HG03521 (cell line): ENCODE results near the gene MXRA8.
"Not testable (repeated sequence)": the region's sequence is repeated elsewhere in the genome, so short reads cannot be mapped to it uniquely, and the experiment has no call there.

Experiments used
- ATAC-seq: cut with Tn5 transposase; IDR thresholded peaks from one replicate; pipeline ENCODE4 v1.9.1; 2021; ENCODE audit warnings: mild to moderate bottlenecking, moderate library complexity; ENCODE audit not compliant: unreplicated experiment

MXRA8 gene

DNA sequence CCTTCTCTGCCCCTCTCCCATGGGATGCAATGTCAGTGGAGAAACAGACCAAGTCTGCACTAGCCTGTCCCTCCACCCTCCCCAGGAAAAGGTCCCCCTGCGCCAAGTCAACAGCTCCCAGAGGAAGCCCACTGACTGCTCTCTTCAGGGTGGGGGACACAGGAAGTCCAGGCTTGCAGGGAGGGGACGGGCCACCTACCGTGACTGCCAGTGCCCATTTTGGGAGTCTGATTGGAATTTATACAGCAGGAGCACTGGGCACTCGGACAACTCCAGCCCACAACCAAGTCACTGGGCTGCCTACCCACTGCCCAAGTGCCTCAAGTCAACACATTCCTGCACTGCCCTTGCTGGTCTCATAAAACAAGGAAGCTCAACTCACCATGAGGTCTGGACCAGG, 34.7 kb upstream of the MXRA8 start:
- no peak for ATAC-seq

DNA sequence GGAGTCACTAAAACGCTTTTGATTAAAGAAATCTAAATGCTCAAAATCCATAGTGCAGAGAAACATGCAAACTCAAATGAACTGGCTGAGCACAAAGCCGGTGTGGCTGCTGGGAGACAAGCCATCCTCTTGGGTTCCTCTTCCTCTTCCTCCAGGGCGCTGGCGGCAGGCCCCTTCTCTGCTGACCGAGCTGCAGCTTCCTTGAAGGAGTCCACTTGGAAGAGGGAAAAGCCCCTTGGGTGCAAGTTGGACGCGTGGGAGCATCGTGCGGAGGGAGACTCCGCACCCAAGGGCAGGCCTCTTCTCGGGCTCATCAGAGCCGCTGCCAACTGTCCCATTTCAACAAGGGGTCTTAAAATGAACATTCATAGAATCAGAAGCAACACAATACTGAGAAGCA, 32.9 kb upstream of the MXRA8 start:
- ATAC-seq, result no peak

DNA sequence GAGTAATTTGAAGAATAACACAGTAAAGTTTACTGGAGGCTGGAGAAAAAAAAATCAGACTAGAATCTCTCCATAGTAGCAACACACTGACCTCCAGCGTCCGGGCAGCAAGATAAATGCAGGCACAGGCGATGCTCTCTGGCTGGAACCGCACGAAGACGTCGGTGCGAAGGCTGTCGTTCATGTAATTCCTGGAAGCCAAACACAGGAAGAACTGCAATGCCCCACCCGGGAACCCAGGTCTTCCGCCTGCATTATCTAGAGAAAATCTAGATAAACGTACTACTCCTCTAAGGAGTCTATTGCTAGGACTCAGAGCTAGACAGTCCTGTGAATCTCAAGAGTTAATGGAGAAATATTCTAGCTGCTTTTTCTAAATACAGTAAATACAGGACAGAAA, 32.3 kb upstream of the MXRA8 start:
- ATAC-seq, result no peak

DNA sequence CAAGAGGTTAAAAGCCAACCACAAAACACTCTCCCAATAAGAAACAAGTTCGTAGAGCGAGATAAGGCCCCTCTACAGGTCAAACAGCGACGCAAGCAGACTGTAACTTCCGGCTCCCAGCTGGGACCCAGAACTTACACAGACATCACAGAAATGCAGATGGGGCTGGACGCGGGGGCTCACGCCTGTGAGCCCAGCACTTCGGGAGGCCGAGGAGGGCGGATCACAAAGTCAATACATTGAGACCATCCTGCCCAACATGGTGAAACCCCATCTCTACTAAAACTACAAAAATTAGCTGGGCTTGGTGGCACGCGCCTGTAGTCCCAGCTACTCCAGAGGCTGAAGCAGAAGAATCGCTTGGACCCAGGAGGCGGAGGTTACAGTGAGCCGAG, 29.7 kb upstream of the MXRA8 start:
- no peak for ATAC-seq

DNA sequence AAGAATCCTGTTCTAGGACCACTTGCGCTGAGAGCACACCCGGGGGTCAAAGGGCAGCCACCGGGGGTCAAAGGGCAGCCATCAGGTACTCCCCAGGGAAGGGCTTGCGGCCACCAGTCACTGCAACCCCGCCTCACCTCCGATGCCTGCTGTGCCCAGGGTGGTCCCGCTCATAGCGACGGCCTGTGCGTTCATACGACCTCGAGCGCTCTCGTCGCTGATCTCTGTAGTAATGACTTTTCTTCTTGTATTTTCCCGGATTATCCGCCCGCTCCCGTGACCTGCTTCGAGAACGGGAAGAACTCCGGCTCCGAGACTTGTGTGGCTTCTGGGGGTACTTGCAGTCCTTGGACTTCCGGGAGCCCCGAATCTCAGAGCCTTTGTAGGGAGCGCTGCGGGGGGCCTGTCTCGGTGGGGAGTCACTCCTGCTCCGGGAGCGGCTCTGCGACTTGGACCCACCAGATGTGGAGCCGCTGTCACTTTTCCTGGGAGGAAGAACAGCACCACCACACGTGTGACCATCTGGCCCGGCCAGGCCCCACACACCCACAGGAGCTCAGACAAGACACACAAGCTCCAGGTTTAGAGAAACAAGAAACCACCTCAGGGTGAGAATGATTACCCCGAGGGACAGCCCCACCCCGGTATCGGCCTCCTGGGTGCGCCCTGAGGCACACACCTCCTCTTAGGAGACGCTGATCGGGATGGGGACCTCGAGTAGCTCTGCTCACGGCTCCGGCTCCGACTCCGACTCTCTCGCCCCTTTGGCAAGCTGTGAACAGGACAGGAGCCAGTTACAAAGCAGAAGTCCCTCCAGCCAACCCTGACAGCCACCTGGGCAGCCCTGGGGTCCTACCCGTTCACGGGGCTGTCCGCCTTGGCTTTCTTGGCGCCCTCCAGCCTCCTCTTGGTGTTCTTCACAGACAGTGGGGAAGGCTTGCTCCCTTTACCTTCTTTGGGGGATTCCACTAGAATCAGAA, 29.0 kb upstream of the MXRA8 start:
- ATAC-seq, result no peak

DNA sequence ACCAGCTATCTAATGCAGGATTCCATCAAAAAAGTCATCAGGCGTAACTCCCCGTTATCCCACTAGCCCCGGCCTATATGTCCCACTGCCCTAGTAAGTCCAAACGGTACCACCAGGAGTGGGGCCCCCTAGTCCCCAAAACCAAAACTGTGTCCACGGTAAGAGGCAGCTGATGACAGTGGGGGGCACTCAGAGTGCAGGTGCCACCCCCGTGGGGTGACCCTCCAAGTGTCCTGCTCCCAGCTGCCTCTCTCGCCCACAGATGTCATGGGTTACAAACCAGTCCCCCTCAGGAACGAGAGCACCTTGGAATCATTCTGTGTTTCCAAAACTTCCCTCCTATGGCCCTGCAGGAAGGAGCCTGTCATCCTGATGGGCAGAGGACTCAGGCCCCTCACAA, 27.6 kb upstream of the MXRA8 start:
- no peak for ATAC-seq

DNA sequence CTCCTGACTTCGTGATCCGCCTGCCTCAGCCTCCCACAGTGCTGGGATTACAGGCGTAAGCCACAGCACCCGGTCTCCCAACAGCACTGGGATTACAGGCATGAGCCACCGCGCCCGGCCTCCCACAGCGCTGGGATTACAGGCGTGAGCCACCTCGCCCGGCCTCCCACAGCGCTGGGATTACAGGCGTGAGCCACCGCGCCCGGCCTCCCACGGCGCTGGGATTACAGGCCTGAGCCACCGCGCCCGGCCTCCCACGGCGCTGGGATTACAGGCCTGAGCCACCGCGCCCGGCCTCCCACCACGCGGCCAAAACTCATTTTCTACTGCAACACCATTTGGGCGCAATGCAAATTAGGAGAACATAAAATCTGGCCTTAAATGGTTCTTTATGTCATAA, 27.0 kb upstream of the MXRA8 start:
- not testable (repeated sequence) for ATAC-seq

DNA sequence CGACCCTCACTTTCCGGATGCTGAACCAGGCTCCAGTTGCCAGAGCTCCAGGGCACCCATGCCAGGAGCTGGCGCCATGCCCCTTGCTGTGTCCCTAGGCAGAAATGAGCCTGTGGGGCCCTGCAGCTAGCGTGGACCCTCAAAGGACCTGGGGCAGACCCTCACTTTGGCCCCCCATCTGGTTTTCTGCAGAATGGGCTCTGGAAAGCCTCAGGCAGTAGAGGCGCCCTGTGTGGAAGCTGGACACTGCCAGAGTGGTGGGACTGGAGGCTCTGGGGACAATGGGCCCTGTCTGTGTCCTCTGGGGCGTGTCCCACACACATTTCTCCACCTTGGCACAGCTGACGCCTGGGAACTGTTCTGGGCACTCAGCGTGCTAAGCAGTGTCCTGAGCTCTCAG, 22.9 kb upstream of the MXRA8 start:
- no peak for ATAC-seq

DNA sequence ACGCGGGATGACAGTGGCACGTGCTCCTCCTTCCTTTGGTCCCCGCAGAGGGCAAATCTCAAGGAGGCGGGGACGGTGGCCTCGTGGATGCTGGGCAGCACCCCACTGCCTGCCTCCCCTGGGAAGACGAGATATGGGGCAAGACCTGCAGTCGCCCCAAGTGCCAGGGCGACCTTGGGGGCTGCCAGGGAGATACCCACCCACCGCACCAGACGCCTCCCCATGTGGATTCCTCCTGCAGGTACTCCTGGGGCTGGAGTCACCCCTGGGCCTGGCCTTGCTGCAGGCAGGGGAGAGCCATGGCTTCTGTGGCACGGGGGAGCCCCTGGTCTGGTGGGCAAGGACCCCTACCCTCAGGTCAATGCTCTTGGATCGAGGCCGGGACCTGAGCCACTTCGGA, 22.5 kb upstream of the MXRA8 start:
- no peak for ATAC-seq

DNA sequence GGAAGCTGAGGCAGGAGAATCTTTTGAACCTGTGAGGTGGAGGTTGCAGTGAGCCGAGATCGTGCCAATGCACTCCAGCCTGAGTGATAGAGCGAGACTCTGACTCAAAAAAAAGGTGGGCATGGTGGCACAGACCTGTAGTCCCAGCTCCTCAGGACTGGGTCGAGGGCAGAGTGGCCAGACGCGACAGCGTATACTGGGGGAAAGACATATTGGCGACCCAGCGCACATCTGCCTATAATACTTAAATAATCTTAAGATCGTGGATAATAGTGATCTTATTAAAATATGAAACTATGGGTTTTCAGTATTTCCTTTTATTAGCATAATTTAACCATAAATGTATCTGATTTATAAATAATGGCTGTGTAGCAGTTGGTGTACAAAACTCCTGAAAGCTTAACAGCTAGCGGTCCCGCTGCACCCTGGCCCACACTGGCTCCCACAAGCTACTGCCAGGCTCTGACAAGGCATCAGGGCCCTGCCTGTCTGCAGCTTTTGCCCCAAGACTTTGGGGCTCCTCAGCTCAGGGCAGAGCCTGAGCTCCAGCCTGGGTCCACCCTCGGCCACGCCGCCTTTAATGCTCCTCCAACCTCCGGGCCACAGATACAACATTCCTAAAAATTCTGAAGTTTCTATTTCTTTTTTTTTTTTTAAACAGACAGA, 19.3 kb upstream of the MXRA8 start:
- no peak for ATAC-seq

DNA sequence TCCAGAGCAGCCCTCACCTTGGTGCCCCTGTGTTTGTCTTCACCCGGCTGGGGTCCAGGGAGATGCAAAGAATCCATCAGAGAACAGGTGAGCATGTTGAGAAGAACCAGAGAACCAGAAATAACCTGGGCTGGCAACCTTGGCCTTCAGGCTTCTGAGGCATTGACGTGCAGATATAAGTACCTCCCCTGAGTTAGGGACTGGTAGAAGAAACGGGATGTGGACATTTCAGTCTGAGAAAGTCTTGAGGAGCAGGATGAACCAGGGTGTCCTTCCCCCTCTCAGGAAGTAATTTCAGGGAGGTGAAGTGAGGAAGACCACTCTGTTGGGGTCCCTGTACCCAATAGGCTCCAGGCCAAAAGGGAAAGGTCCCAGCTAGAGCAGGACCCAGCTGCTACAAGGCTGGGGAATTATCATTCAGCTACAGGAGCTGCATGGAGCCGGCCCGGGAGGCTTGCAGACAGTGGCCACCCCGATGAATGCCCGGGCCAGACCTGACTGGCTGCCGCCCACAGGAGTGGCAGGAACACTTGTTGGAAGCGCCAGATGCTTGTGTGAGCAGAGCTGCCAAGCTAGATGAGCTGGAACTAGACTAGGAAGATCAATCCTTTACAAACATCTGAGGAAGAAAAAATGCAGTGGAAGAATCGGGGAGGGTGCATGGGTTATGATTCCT, 18.3 kb upstream of the MXRA8 start:
- ATAC-seq, result no peak

DNA sequence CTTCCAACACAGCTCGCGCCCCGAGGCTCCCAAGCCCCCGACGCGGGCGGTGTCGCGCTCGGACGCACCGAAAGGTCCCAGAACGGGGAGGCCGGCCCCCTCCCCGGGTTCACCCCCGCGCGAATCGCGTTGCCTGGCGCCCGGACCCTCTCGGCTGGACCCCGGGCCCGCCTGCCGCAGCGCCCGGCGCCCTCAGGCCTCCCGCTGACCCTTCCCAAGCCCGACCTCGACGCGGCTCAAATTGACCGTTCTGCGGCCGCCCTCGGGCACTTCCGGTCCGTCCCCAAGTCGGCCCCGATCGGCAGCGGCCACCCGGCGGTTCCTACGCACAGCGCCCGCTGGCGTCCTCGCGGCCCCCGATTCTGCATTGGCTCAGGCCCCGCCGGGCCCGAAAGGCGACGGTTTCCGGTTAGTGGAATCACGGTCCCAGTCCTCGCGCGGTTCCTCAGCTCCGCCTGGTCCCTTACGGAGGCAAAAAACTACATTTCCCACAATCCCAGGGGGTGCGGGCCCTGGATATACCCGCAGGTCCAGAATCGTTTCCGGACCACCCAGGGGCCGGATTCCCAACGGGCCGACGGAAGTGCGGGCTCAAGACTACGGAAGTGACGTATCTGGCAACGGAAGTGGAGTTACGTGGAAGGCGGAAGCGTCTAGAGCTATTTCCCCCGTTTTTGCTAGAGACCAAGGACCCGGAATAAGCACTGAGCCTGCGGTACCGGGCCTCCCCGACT, 16.7 kb upstream of the MXRA8 start, which contains the start of gene AURKAIP1:
AURKAIP1 (minus strand) TSS at position 279 of the 734 bp plus-strand sequence. CDS start 451 bp downstream, outside the sequence.
- peak; percentile 90 for ATAC-seq

DNA sequence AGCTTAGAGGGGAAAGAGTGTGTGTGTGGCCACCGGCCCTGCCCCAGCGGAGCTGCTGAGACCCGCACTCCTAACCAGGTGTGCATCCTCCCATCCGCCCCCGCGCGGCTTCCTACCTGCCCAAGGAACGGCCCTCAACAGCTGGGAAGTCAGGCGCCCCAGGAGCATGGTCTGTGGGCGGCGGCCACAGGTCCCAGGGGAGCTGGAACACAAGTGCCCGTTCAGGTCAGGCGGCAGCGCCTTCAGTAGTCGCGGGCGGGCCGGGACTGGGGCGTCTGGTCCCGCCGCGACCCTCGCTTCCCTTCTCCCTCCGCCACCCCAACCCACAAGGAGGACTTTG, 16.2 kb upstream of the MXRA8 start:
- ATAC-seq, result peak; percentile 5

DNA sequence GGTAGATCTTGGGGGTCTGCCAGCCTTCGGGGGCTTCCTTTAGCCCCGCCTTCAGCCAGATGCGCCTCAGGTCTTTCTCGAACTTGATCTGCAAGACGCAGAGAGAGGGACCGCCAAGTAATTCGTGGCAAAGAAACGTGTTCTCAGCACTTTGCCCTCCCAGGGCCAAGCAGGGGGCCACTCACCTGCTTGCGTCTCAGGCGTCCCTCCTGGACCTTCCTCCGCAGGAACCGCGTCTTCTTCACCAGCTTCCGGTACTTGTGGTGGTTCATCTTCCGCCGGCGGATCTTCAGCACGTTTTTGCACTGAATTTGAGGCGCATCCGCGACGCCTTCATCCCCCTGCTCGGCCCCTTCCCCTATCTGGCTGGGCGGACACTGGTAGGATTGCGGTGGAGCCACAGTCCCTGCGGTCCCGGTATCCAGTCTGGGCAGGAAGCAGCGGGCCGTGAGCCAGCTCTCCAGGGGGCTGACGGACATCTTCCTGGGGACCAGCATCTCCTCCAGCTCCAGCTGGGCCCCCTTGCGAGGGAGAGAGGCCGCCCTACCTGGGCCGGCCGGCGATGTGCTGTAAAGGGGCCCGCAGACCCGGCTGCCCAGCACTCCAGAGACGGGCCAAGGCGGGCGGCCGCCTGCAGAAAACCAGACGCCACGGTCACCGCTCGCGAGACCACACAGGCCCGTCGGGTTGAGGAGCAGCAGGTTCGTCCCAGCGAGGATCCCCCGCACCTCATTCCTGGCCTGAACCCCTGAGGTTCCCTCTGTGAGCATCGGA, 15.6 kb upstream of the MXRA8 start:
- no peak for ATAC-seq

DNA sequence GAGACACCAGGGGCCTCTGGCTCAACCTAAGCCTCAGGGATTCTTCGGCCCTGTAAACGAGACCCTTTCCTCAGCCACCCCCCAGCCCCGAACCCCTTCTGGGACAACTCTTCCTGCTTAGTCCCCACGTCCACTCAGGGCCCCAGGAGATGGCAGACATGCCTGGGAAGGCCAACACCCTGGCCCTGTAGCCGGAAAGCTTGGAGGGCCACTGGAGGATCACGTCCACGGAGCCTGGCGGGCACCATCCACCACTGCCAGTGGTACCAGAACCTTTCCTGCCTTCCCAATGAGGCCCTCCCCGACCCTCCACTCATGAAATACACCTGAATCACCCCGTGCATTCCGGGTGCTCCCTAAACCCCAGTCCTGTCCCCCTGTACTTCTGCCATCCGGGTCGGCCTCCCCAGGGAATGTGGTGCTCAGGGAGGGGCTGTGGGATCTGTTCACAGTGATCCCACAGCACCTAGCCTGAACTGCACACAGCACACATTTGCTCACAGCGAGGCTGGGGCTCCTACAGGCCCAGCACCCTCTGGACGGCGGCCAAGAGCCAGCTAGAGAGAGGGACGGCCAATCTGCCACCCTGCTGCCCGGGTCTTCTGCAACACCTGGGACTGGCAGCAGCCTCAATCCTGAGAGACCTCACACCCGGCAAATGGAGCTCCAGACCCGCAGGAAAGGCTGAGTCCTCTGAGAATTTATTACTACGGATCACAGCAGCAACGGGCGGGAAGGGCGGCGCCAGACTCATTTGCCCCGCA, 14.9 kb upstream of the MXRA8 start:
- ATAC-seq, result no peak

DNA sequence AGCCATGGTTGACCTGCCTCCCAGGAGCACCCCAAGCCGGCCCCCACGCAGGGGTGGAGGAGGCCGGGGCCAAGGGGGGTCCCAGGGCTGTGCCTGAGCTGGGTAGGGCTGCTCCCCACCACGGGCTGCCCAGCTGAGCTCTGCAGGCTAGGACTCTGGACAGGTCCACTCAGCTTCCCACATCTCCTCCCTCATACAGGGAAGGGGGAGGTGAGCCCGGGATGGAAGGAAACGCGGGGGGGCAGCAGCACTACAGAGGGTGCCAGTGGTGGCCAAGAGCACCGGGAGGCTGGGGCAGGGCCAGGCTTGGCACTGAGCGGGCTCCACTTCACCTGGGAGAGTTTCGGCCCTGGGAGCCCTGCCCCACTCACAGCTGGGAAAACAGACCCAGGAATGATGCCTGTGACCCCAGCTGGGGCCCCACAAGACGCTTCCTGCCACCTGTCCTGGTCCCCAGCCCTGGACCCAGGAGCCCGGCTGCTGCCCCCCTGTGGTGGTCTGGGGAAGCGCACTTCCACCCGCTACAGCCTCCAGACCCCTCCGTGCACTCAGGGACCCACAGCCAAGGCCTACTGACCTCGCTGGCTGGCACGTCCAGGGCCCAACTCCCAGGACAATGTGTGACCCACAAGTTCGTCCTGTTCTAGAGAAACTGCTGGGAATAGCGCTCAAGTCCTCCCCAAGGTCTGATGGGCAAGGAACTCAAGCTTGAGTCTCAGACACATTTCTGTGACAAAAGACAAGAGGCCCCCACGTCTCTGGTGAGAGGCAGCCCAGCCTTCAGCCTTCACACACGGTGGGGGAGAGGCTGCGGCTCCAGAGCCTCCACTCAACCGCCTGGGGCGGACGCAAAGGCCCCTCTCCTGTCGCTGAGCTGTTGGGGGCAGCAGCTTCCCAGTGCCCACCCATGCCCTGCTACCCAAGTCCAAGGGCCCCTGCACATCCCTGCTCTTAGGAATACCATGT, 13.7 kb upstream of the MXRA8 start:
- ATAC-seq, result no peak

DNA sequence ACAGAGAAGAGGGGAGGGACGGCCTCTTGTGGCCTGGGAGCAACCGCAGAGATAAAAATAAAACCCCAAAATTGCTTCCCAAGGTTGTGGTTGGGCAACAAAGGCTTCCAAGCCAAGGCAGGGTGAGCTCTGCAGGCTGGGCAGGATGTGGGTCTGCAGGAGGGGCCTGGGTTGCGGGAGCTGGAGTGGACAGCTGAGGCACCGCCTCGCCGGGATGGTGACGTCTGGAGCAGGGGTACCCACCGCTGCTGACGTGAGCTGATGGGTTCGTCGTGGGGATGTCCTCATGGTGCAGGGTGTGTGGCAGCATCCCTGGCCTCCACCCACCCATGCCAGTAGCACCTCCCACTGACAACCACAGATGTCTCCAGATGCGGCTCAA, 13.0 kb upstream of the MXRA8 start:
- ATAC-seq, result no peak

DNA sequence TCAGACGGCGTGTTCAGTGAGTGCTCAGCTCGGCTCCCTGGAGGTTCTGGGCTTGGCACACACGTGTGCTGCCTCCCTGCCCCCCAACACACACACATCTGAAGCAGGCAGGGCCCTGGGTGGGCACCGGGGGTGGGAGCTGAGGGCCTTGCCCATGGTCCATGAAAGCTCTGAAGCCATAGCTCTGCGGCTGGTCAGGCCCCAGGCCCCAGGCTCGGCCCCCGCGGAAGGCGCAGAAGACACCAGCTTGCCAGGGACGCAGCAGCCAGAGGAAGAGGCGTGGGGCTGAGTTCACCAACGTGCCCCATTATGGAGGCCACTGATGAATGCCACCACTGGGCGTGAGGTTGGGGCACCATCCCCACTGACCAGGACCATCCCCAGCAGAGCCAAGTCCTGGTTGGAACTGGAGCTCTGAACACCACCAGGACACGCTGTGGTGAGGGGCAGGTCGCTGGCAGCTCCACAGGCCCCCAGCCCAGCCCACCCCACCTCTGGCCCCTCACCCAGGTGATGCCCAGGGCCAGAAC, 12.5 kb upstream of the MXRA8 start:
- no peak for ATAC-seq
